ENCODE measurements around the gene KIF14. TPM values are rescaled to one million over a fixed set of nuclear protein-coding genes. Genes with fewer than 3 reads are reported as not detected.

The KIF14 gene
- total and polyA plus RNA-seq, 2 of the 13 experiments (the other 11 are each of a cell fraction or from before 2014, with no cell fraction given) = 3.3 to 11.2 TPM

DNA sequence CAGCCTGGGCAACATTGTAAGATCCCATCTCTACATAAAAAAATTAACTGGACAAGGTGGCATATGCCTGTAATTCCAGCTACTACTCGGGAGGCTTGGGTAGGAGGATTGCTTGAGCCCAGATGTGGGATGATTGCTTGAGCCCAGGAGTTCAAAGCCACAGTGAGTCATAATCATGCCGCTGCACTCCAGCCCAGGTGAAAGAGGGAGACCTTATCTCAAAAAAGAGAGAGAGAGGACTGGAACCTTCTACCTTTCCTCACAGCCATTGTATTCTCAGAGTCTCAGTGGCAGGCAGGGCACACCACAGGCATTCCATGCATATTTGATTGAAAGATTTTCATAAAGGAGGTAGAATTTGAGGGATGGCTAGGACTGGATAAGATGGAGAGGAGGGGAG is 78.4 kb downstream of the KIF14 start:
- TF ChIP-seq SIX1 (CRISPR knock-in tag; IDR thresholded peaks at IDR 0.05; ENCODE audit: borderline replicate concordance) (no peak), HDAC1 (CRISPR knock-in tag; IDR thresholded peaks at IDR 0.05) (no peak), MYC (CRISPR knock-in tag; IDR thresholded peaks at IDR 0.05; ENCODE audit: borderline replicate concordance) (no peak), ATF7 (IDR thresholded peaks at IDR 0.05) (no peak), ATF7 (CRISPR knock-in tag; IDR thresholded peaks at IDR 0.05) (no peak), MIER3 (CRISPR knock-in tag; IDR thresholded peaks at IDR 0.05; ENCODE audit: borderline replicate concordance) (no peak), PCBP2 (optimal IDR thresholded peaks at IDR 0.05; ENCODE audit: low read depth, low read length, poor library complexity, severe bottlenecking) (no peak), HES4 (CRISPR knock-in tag; IDR thresholded peaks at IDR 0.05; ENCODE audit: borderline replicate concordance) (no peak)
- ATAC-seq = no peak
- in situ Hi-C loops (cut with HindIII; ENCODE audit: extremely low pct_ligation_motif_present, low pct_unique_long_range_greater_than_20kb) = no loop called here

GRCh38 chr1:200540281-200540680 is 80.3 kb downstream of the KIF14 start:
- Histone ChIP-seq H3K4me1 (ENCODE audit: insufficient read depth, low read length) (peaks cover 10% of the 10 kb centered on the region; the same call in 1 of the 2 replicates), H3K4me2 (ENCODE audit: low read depth, low read length) (no peak overlapping the region), H3K4me3 (replicated peaks in 1 of 3; ENCODE audit: insufficient read depth in 1 of 3, low read depth in 2 of 3, low read length in 3 of 3) (no peak overlapping the region), H3K36me3 (replicated peaks in 1 of 2; ENCODE audit: control insufficient read depth in 1 of 2, insufficient read depth in 2 of 2, low read length in 2 of 2) (no peaks in the 10 kb centered on the region), H3K79me2 (ENCODE audit: insufficient read depth, low read length) (no peaks in the 10 kb centered on the region), H3K27ac (ENCODE audit: extremely low read length, insufficient read depth, low read length) (no peak overlapping the region), H3K9ac (ENCODE audit: insufficient read depth, low read depth, low read length) (no peak overlapping the region), H4K20me1 (ENCODE audit: insufficient read depth, low read length) (no peaks in the 10 kb centered on the region), H2AFZ (ENCODE audit: low read length) (no peak overlapping the region), H3K27me3 (ENCODE audit: control insufficient read depth in 1 of 2, insufficient read depth in 2 of 2, low read length in 2 of 2) (no peaks in the 10 kb centered on the region), H3K9me3 (ENCODE audit: low read length) (no peaks in the 10 kb centered on the region)
- in situ Hi-C loops (cut with HindIII; ENCODE audit: extremely low pct_ligation_motif_present, low pct_unique_long_range_greater_than_20kb) = no loop called here
- ATAC-seq (no peak), DNase-seq (ENCODE audit: low spot score) (no peak), FAIRE-seq (no peak)
- BruUV-seq (replicated peaks) = no TSS peak
- 0% methylated on average over 1 of the region's 1 CpG for WGBS (ENCODE audit: low lambda C conversion rate)
- ChIA-PET CTCF (ENCODE audit: low intra/inter-chr PET ratio, low total read pairs) (no interaction called here), POLR2A (no interaction called here)
- TF ChIP-seq HOXA5 (CRISPR knock-in tag; IDR thresholded peaks at IDR 0.05) = no peak
- intact Hi-C loops (cut with micrococcal nuclease; ENCODE audit: unreplicated experiment) = no loop called here

More for the DNA sequence above, 78.4 kb downstream of the KIF14 start:
- peaks cover 4% of the 10 kb centered on the region; the same call in 1 of the 2 replicates for H3K4me1 ChIP-seq (ENCODE audit: insufficient read depth, low read length)
- H3K27ac ChIP-seq (ENCODE audit: extremely low read length, insufficient read depth, low read length) = no peak overlapping the region
- ChIA-PET CTCF (ENCODE audit: low intra/inter-chr PET ratio, low total read pairs) (no interaction called here), POLR2A (no interaction called here)
- no peak for DNase-seq (ENCODE audit: low spot score)
- no peak overlapping the region for H3K4me3 ChIP-seq (replicated peaks in 1 of 3; ENCODE audit: insufficient read depth in 1 of 3, low read depth in 2 of 3, low read length in 3 of 3)
- H4K20me1 ChIP-seq (ENCODE audit: insufficient read depth, low read length) = no peaks in the 10 kb centered on the region
- WGBS (ENCODE audit: low lambda C conversion rate) = 39% methylated on average over 2 of the region's 2 CpGs
- no TSS peak for BruUV-seq (replicated peaks)
- H3K79me2 ChIP-seq (ENCODE audit: insufficient read depth, low read length) = no peaks in the 10 kb centered on the region
- H3K27me3 ChIP-seq (ENCODE audit: control insufficient read depth in 1 of 2, insufficient read depth in 2 of 2, low read length in 2 of 2) = no peaks in the 10 kb centered on the region; a peak in 1 of 5 replicates
- H3K36me3 ChIP-seq (replicated peaks in 1 of 2; ENCODE audit: control insufficient read depth in 1 of 2, insufficient read depth in 2 of 2, low read length in 2 of 2) = no peaks in the 10 kb centered on the region
- H2AFZ ChIP-seq (ENCODE audit: low read length) = no peak overlapping the region
- intact Hi-C loops (cut with micrococcal nuclease; ENCODE audit: unreplicated experiment) = no loop called here
- no peak overlapping the region for H3K9ac ChIP-seq (ENCODE audit: insufficient read depth, low read depth, low read length)
- no peaks in the 10 kb centered on the region for H3K9me3 ChIP-seq (ENCODE audit: low read length)
- FAIRE-seq = no peak
- no peak overlapping the region for H3K4me2 ChIP-seq (ENCODE audit: low read depth, low read length)
